Panc1 (cell line): ENCODE measurements around the gene IL17RE. TPM values are rescaled to one million over a fixed set of nuclear protein-coding genes. Genes with fewer than 3 reads are reported as not detected.

Experiments
- ATAC-seq: fragments of 200-7000 bp; cut with Tn5 transposase; 2 replicates; pipeline ENCODE4 v1.9.1; 2020; ENCODE audit warnings: mild to moderate bottlenecking, moderate library complexity
- BruUV-seq: library from RNA; stranded (reverse); fragments of 400-500 nt; replicated peaks from 2 replicates; lab custom pipeline; 2021; lab: Mats Ljungman, UMichigan
- CTCF ChIA-PET: fragments of 300-600 bp; sonication (Branson Sonifier 250); formaldehyde crosslinking; loops from one replicate; lab custom pipeline; 2022; ENCODE audit warnings: antibody characterized with exemption; lab: Charles Lee
- POLR2A ChIA-PET: fragments of 300-600 bp; sonication (Branson Sonifier 250); formaldehyde crosslinking; loops from one replicate; lab custom pipeline; 2022; ENCODE audit warnings: antibody characterized with exemption; lab: Charles Lee
- DNase-seq: peaks from one replicate; pipeline ENCODE4 v3.0.0-alpha.2; 2010; ENCODE audit warnings: low read depth, low spot score
- H3K27ac ChIP-seq: 2 replicates; pipeline ENCODE4 v1.5.1; 2011; ENCODE audit warnings: mild to moderate bottlenecking, low read length, inconsistent platforms
- H3K27me3 ChIP-seq: fragments of 200-500 bp; sonication (Bioruptor generic); 2 replicates; pipeline ENCODE4 v1.6.0; 2014; ENCODE audit warnings: low read length, inconsistent platforms; ENCODE audit not compliant: control insufficient read depth, insufficient read depth
- H3K36me3 ChIP-seq: fragments of 200-500 bp; sonication (Bioruptor generic); 2 replicates; pipeline ENCODE4 v1.5.1; 2014; ENCODE audit warnings: inconsistent platforms, mild to moderate bottlenecking, low read length, moderate library complexity; ENCODE audit not compliant: control insufficient read depth, insufficient read depth
- H3K4me1 ChIP-seq: 2 replicates; pipeline ENCODE4 v1.5.1; 2011; ENCODE audit warnings: inconsistent platforms, mild to moderate bottlenecking, low read length, moderate library complexity; ENCODE audit not compliant: control insufficient read depth, insufficient read depth
- H3K4me3 ChIP-seq, 2 experiments: 2 replicates each; pipeline ENCODE4 v1.5.1; 2011 to 2012; ENCODE audit warnings: low read depth in 2 of 2, low read length in 2 of 2, mild to moderate bottlenecking in 2 of 2, inconsistent platforms in 1 of 2, moderate library complexity in 1 of 2
- H3K9me3 ChIP-seq: fragments of 200-500 bp; sonication (Bioruptor generic); 2 replicates; pipeline ENCODE4 v1.5.1; 2014; ENCODE audit warnings: low read depth, mild to moderate bottlenecking, inconsistent platforms, low read length, moderate library complexity; ENCODE audit not compliant: control insufficient read depth, insufficient read depth
- CTCF ChIP-seq: fragments of 450-650 bp; IDR thresholded peaks from 2 replicates; pipeline ENCODE4 v1.5.1; 2017; ENCODE audit warnings: mild to moderate bottlenecking
- POLR2AphosphoS5 ChIP-seq: IDR thresholded peaks from 2 replicates; pipeline ENCODE4 v1.6.1; 2012; ENCODE audit warnings: mild to moderate bottlenecking, low read depth, low read length, moderate library complexity
- REST ChIP-seq, 2 experiments: IDR thresholded peaks; 2 replicates each; pipeline ENCODE4 v1.6.1; 2011 to 2012; ENCODE audit warnings: low read depth in 2 of 2, control low read depth in 1 of 2, low read length in 1 of 2, mild to moderate bottlenecking in 1 of 2, moderate library complexity in 1 of 2; ENCODE audit not compliant: insufficient read depth in 1 of 2
- SIN3A ChIP-seq: IDR thresholded peaks from 2 replicates; pipeline ENCODE4 v1.6.1; 2012; ENCODE audit warnings: low read depth, mild to moderate bottlenecking, low read length, moderate library complexity, borderline replicate concordance; ENCODE audit not compliant: insufficient read depth
- TCF7L2 ChIP-seq: IDR thresholded peaks from 2 replicates; pipeline ENCODE4 v1.6.1; 2011; ENCODE audit warnings: mild to moderate bottlenecking, low read depth, low read length, inconsistent platforms
- in situ Hi-C: cut with HindIII; loops from 2 replicates; pipeline ENCODE4 v1.10.0; 2016; ENCODE audit warnings: low sequenced_read_pairs, low pct_unique_long_range_greater_than_20kb
- intact Hi-C: fragments of 100-400 bp; cut with micrococcal nuclease; formaldehyde crosslinking; loops from one replicate; pipeline ENCODE4 v1.10.0; 2022; ENCODE audit not compliant: unreplicated experiment
- total RNA-seq: library from RNA; stranded (reverse); gene quantifications from one replicate; pipeline ENCODE4 v1.2.1, GENCODE V29; 2021; ENCODE audit not compliant: unreplicated experiment

Gene IL17RE
- total RNA-seq, 1 experiment from 2014 or later, result 1.1 TPM

- no peaks in the 10 kb centered on the region for H3K9me3 ChIP-seq
- no peak for TF ChIP-seq CTCF
- no peak for TF ChIP-seq POLR2AphosphoS5
- TF ChIP-seq SIN3A, result no peak
- no peak for TF ChIP-seq TCF7L2
- no peak for TF ChIP-seq REST (IDR thresholded peaks at IDR 0.05; ENCODE audit: insufficient read depth in 1 of 2, low read depth in 2 of 2, low read length in 1 of 2)
- no peak overlapping the region for H3K4me3 ChIP-seq
- BruUV-seq, result no TSS peak
- DNase-seq, result no peak
- no peak overlapping the region for H3K27ac ChIP-seq
- peaks cover 4% of the 10 kb centered on the region; the same call in 1 of the 2 replicates for H3K36me3 ChIP-seq
- no peaks in the 10 kb centered on the region for H3K27me3 ChIP-seq
- in situ Hi-C loops, result no loop called here
- 0 out of 2 replicates have a peak, but pooled peaks cover 1% of the 10 kb centered on the region for H3K4me1 ChIP-seq
- ChIA-PET POLR2A (interaction anchor here (0.6 kb wide), 2 partner anchors 65 to 195 kb away, joined by 3 to 4 read pairs; no protein-coding TSS in a partner anchor), CTCF (no interaction called here)
- intact Hi-C loops, result no loop called here
- no peak for ATAC-seq
Observed at GRCh38 chr3:9965200-9965875, 62.7 kb downstream of the IL17RE start.

Other genes with a start within 250 kb of the IL17RE start
- 0.13 TPM for gene CPNE9, start 199.0 kb upstream of the IL17RE start, total RNA-seq
- gene BRPF1, start 171.1 kb upstream of the IL17RE start, total RNA-seq, result 17.4 TPM
- 32.5 TPM for gene OGG1, start 152.9 kb upstream of the IL17RE start, total RNA-seq
- 9.7 TPM for gene CAMK1, start 132.9 kb upstream of the IL17RE start, total RNA-seq
- gene TADA3, start 110.4 kb upstream of the IL17RE start, total RNA-seq, result 61.3 TPM
- 117 TPM for gene ARPC4, start 109.8 kb upstream of the IL17RE start, total RNA-seq
- gene TTLL3, start 92.6 kb upstream of the IL17RE start, total RNA-seq, result 15.7 TPM
- gene RPUSD3, start 58.8 kb upstream of the IL17RE start, total RNA-seq, result 40.4 TPM
- not detected for gene CIDEC, start 22.6 kb upstream of the IL17RE start, total RNA-seq
- gene JAGN1, start 12.2 kb upstream of the IL17RE start, total RNA-seq, result 19.9 TPM
- 23.6 TPM for gene IL17RC, start 14.2 kb downstream of the IL17RE start, total RNA-seq
- 15.4 TPM for gene CRELD1, start 31.0 kb downstream of the IL17RE start, total RNA-seq
- 1.1 TPM for gene PRRT3, start 49.6 kb downstream of the IL17RE start, total RNA-seq
- 42.0 TPM for gene EMC3, start 84.0 kb downstream of the IL17RE start, total RNA-seq
- 20.0 TPM for gene FANCD2, start 123.6 kb downstream of the IL17RE start, total RNA-seq
- not detected for gene FANCD2OS, start 205.4 kb downstream of the IL17RE start, total RNA-seq
- 81.9 TPM for gene BRK1, start 212.8 kb downstream of the IL17RE start, total RNA-seq
- gene VHL, start 238.9 kb downstream of the IL17RE start, total RNA-seq, result 47.1 TPM